ENCODE results near the gene TRAFD1. TPM values are rescaled to one million over a fixed set of nuclear protein-coding genes. Genes with fewer than 3 reads are reported as not detected.

Gene TRAFD1
- total RNA-seq, 1 experiment from 2014 or later: 25.5 TPM

DNA sequence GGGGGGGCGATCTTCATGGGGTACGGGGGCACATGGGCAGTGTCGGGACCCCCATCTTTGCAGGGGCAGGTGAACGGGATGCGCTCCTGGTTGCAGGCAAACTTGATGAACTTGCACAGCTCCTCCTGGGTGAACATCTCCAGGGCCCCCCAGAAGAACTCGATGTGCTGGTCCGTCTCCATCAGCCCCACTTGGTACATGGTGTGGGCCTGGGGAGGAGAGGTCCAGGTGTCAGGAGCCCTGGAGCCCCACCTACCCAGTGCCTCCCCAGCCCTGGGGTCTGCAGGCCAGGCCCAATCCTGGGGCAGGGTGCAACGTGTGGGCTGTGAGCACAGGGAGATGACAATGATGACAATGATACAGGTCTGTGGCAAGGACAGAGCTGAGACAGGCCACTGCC is 37.7 kb downstream of the TRAFD1 start:
- Histone ChIP-seq H3K4me1 (ENCODE audit: control insufficient read depth in 1 of 2, insufficient read depth in 2 of 2, low read length in 2 of 2) (no peaks in the 10 kb centered on the region), H3K9me2 (ENCODE audit: insufficient read depth) (no peaks in the 10 kb centered on the region), H3K36me3 (ENCODE audit: control insufficient read depth in 1 of 2, insufficient read depth in 2 of 2, low read length in 2 of 2) (peaks cover 0 to 9% of the 10 kb centered on the region in 2 experiments; a peak in 2 of 4 replicates), H4K20me1 (ENCODE audit: insufficient read depth) (no peaks in the 10 kb centered on the region), H3K4me2 (ENCODE audit: low read length) (no peak overlapping the region), H3K4me3 (replicated peaks in 1 of 2; ENCODE audit: low read depth in 1 of 2, low read length in 2 of 2) (no peak overlapping the region), H3K27me3 (ENCODE audit: insufficient read depth, low read length) (no peaks in the 10 kb centered on the region), H3K9ac (ENCODE audit: low read length) (no peak overlapping the region), H3K9me3 (ENCODE audit: control insufficient read depth in 1 of 2, insufficient read depth in 1 of 2, low read depth in 1 of 2, low read length in 2 of 2) (no peaks in the 10 kb centered on the region), H2AFZ (ENCODE audit: low read depth, low read length, poor library complexity, severe bottlenecking) (no peak overlapping the region), H3K27ac (ENCODE audit: low read depth, low read length) (no peak overlapping the region), H3K79me2 (ENCODE audit: insufficient read depth, low read length) (no peaks in the 10 kb centered on the region)
- no TSS peak for BruUV-seq (replicated peaks)
- ChIA-PET POLR2A (no interaction called here), RAD21 (ENCODE audit: low non-redundant PET in 1 of 2, low total read pairs in 2 of 2, uncharacterized antibody in 2 of 2, unreplicated experiment in 2 of 2) (no interaction called here), CTCF (no interaction called here)
- ATAC-seq (no peak), DNase-seq (ENCODE audit: low read depth, low spot score) (no peak)
- no peak for TF ChIP-seq REST (IDR thresholded peaks at IDR 0.05; ENCODE audit: low read depth)
- no peak for TF ChIP-seq EZH2phosphoT487 (IDR thresholded peaks at IDR 0.05; ENCODE audit: borderline replicate concordance)
- TF ChIP-seq ELF1 (IDR thresholded peaks at IDR 0.05; ENCODE audit: borderline replicate concordance, low read depth): no peak
- TF ChIP-seq POLR2AphosphoS5 (IDR thresholded peaks at IDR 0.05; ENCODE audit: low read depth, low read length): no peak
- no peak for TF ChIP-seq YY1 (IDR thresholded peaks at IDR 0.05; ENCODE audit: extremely low read depth, insufficient replicate concordance, low read depth, low read length)
- no peak for TF ChIP-seq EGR1 (IDR thresholded peaks at IDR 0.05; ENCODE audit: low read depth)
- TF ChIP-seq ZFX (IDR thresholded peaks at IDR 0.05): no peak
- TF ChIP-seq CBX3 (IDR thresholded peaks at IDR 0.05; ENCODE audit: low read depth): no peak
- TF ChIP-seq SIN3A (IDR thresholded peaks at IDR 0.05; ENCODE audit: low read depth): no peak
- TF ChIP-seq, protein P1, sequence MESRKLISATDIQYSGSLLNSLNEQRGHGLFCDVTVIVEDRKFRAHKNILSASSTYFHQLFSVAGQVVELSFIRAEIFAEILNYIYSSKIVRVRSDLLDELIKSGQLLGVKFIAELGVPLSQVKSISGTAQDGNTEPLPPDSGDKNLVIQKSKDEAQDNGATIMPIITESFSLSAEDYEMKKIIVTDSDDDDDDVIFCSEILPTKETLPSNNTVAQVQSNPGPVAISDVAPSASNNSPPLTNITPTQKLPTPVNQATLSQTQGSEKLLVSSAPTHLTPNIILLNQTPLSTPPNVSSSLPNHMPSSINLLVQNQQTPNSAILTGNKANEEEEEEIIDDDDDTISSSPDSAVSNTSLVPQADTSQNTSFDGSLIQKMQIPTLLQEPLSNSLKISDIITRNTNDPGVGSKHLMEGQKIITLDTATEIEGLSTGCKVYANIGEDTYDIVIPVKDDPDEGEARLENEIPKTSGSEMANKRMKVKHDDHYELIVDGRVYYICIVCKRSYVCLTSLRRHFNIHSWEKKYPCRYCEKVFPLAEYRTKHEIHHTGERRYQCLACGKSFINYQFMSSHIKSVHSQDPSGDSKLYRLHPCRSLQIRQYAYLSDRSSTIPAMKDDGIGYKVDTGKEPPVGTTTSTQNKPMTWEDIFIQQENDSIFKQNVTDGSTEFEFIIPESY (IDR thresholded peaks at IDR 0.05; ENCODE audit: extremely low read depth, insufficient replicate concordance, low read length): no peak
- no peak for TF ChIP-seq RAD21 (IDR thresholded peaks at IDR 0.05; ENCODE audit: low read depth)
- TF ChIP-seq ZNF274 (IDR thresholded peaks at IDR 0.05; ENCODE audit: low read depth, low read length): no peak
- TF ChIP-seq ATF3 (IDR thresholded peaks at IDR 0.05): no peak
- TF ChIP-seq, protein P2, sequence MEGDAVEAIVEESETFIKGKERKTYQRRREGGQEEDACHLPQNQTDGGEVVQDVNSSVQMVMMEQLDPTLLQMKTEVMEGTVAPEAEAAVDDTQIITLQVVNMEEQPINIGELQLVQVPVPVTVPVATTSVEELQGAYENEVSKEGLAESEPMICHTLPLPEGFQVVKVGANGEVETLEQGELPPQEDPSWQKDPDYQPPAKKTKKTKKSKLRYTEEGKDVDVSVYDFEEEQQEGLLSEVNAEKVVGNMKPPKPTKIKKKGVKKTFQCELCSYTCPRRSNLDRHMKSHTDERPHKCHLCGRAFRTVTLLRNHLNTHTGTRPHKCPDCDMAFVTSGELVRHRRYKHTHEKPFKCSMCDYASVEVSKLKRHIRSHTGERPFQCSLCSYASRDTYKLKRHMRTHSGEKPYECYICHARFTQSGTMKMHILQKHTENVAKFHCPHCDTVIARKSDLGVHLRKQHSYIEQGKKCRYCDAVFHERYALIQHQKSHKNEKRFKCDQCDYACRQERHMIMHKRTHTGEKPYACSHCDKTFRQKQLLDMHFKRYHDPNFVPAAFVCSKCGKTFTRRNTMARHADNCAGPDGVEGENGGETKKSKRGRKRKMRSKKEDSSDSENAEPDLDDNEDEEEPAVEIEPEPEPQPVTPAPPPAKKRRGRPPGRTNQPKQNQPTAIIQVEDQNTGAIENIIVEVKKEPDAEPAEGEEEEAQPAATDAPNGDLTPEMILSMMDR (IDR thresholded peaks at IDR 0.05 in 2 of 3, conservative IDR thresholded peaks at IDR 0.05 in 1 of 3; ENCODE audit: borderline replicate concordance in 1 of 3, insufficient read depth in 1 of 3, low read depth in 2 of 3, low read length in 2 of 3): no peak
- TF ChIP-seq SRF (IDR thresholded peaks at IDR 0.05; ENCODE audit: low read depth): no peak
- TF ChIP-seq EZH2 (IDR thresholded peaks at IDR 0.05): no peak
- TF ChIP-seq CEBPB (IDR thresholded peaks at IDR 0.05; ENCODE audit: low read depth): no peak
- TF ChIP-seq MAX (IDR thresholded peaks at IDR 0.05): no peak
- intact Hi-C loops (cut with micrococcal nuclease): no loop called here

Data from HCT116 (cell line).